HG02943 (cell line): ENCODE measurements around the gene EBI3.
"Not testable (repeated sequence)": the region's sequence is repeated elsewhere in the genome, so short reads cannot be mapped to it uniquely, and the experiment has no call there.

Source experiments
- ATAC-seq: cut with Tn5 transposase; IDR thresholded peaks from one replicate; pipeline ENCODE4 v1.9.1; 2021; ENCODE audit warnings: mild to moderate bottlenecking, low read depth, moderate library complexity; ENCODE audit not compliant: unreplicated experiment

EBI3 gene

GRCh38 chr19:4229179-4229931 is at the start of gene EBI3:
EBI3 (plus strand) TSS chr19:4229523; CDS start chr19:4229551, 28 bp downstream.
- ATAC-seq, result no peak

- no peak for ATAC-seq
These were observed 48.2 kb upstream of the EBI3 start for GRCh38 chr19:4181053-4181508.

- peak; percentile 61 for ATAC-seq
These were observed 47.1 kb upstream of the EBI3 start, which contains the start of the genes ANKRD24 and SIRT6 for GRCh38 chr19:4182084-4182810. ANKRD24 (plus strand) TSS chr19:4182689; CDS start chr19:4186426, 3,737 bp downstream. SIRT6 (minus strand) TSS chr19:4182563; CDS start chr19:4182539, 24 bp downstream.

GRCh38 chr19:4183967-4184717 is 45.2 kb upstream of the EBI3 start:
- no peak for ATAC-seq

GRCh38 chr19:4184718-4185352 is 44.5 kb upstream of the EBI3 start:
- ATAC-seq, result no peak

GRCh38 chr19:4185413-4186086 is 43.8 kb upstream of the EBI3 start:
- no peak for ATAC-seq

- no peak for ATAC-seq
These were observed 43.0 kb upstream of the EBI3 start for GRCh38 chr19:4186087-4186993.

GRCh38 chr19:4187313-4188122 is 41.8 kb upstream of the EBI3 start:
- ATAC-seq, result no peak

GRCh38 chr19:4189641-4190040 is 39.7 kb upstream of the EBI3 start:
- no peak for ATAC-seq

- not testable (repeated sequence) for ATAC-seq
These were observed 36.8 kb upstream of the EBI3 start for GRCh38 chr19:4192537-4192936.

- ATAC-seq, result no peak
These were observed 35.0 kb upstream of the EBI3 start for GRCh38 chr19:4194353-4194752.

- no peak for ATAC-seq
These were observed 33.3 kb upstream of the EBI3 start for GRCh38 chr19:4196009-4196408.

GRCh38 chr19:4196587-4197148 is 32.7 kb upstream of the EBI3 start:
- no peak for ATAC-seq

- ATAC-seq, result no peak
These were observed 32.1 kb upstream of the EBI3 start for GRCh38 chr19:4197228-4197624.

GRCh38 chr19:4197625-4198466 is 31.5 kb upstream of the EBI3 start:
- no peak for ATAC-seq

GRCh38 chr19:4198467-4199126 is 30.7 kb upstream of the EBI3 start:
- no peak for ATAC-seq
